ENCODE measurements around the gene KMT2C. TPM values are rescaled to one million over a fixed set of nuclear protein-coding genes. Genes with fewer than 3 reads are reported as not detected.

KMT2C gene
- total and polyA plus RNA-seq, 2 of the 8 experiments (the other 6 are each of a cell fraction or from before 2014, with no cell fraction given), result 9.1 to 40.8 TPM

- POLR2A ChIA-PET (ENCODE audit: partially characterized antibody), result no interaction called here
- H3K4me2 ChIP-seq (ENCODE audit: insufficient read depth in 1 of 2, low read depth in 2 of 2, low read length in 2 of 2), result no peak overlapping the region
- H3K23me2 ChIP-seq (ENCODE audit: low read depth, low read length), result no peaks in the 10 kb centered on the region
- no peak overlapping the region for H2BK12ac ChIP-seq (ENCODE audit: low read depth, low read length)
- no peak overlapping the region for H3K23ac ChIP-seq (ENCODE audit: insufficient read length)
- H3K79me1 ChIP-seq (ENCODE audit: low read depth, low read length), result no peaks in the 10 kb centered on the region
- peaks cover 2% of the 10 kb centered on the region in 2 experiments for H4K20me1 ChIP-seq (replicated peaks in 1 of 2; ENCODE audit: control insufficient read depth in 1 of 2, insufficient read depth in 2 of 2, low read length in 2 of 2)
- no peaks in the 10 kb centered on the region for H3K79me2 ChIP-seq (ENCODE audit: control insufficient read depth in 1 of 2, insufficient read depth in 2 of 2, low read length in 2 of 2)
- H3K56ac ChIP-seq (replicated peaks; ENCODE audit: insufficient read length, low read depth, low read length), result no peak overlapping the region
- no peak overlapping the region for H2BK20ac ChIP-seq (ENCODE audit: low read length)
- H3K18ac ChIP-seq (ENCODE audit: extremely low read depth, low read length), result no peak overlapping the region
- H3K27ac ChIP-seq (ENCODE audit: low read depth, low read length), result no peak overlapping the region
- no peaks in the 10 kb centered on the region; a peak in 1 of 7 replicates for H3K4me1 ChIP-seq (replicated peaks in 1 of 4; ENCODE audit: control insufficient read depth in 3 of 4, insufficient read depth in 4 of 4, low read length in 3 of 4)
- H3K36me3 ChIP-seq (ENCODE audit: control insufficient read depth in 2 of 4, insufficient read depth in 4 of 4, low read length in 3 of 4), result peaks cover 4 to 45% (median 33%) of the 10 kb centered on the region in 4 experiments; a peak in 7 of 8 replicates
- peaks cover 0 to 7% of the 10 kb centered on the region in 2 experiments; a peak in 2 of 4 replicates for H3K9me3 ChIP-seq (ENCODE audit: insufficient read depth in 2 of 2, low read depth in 1 of 2, low read length in 1 of 2)
- FAIRE-seq (no peak), DNase-seq (ENCODE audit: low read depth in 1 of 2, low spot score in 2 of 2) (no peak)
- no peak overlapping the region for H4K8ac ChIP-seq (ENCODE audit: extremely low read depth, insufficient read depth, low read length)
- H2AFZ ChIP-seq (ENCODE audit: low read length), result no peak overlapping the region
- no peak overlapping the region for H2AK5ac ChIP-seq (ENCODE audit: low read depth, low read length)
- H4K5ac ChIP-seq (ENCODE audit: insufficient read length, low read depth, low read length), result no peak overlapping the region
- H3K4ac ChIP-seq (replicated peaks; ENCODE audit: insufficient read length, low read depth, low read length), result no peak overlapping the region
- WGBS, 2 experiments (ENCODE audit: extremely low coverage in 1 of 2, insufficient coverage in 1 of 2, insufficient read length in 1 of 2, insufficient replicate concordance in 2 of 2, low coverage in 1 of 2, low lambda C conversion rate in 2 of 2, missing lambda C conversion rate in 1 of 2), result 83% methylated on average over 1 of the region's 1 CpG; no CpG with 5 or more reads in 1 of the 2 experiments
- no peak overlapping the region for H3K9ac ChIP-seq (replicated peaks in 1 of 4; ENCODE audit: extremely low read depth in 1 of 4, low read depth in 3 of 4, low read length in 3 of 4)
- no peak overlapping the region for H3K4me3 ChIP-seq (ENCODE audit: extremely low read depth in 1 of 4, insufficient read depth in 2 of 4, low read depth in 3 of 4, low read length in 4 of 4)
- H2BK15ac ChIP-seq (ENCODE audit: low read length), result no peak overlapping the region
- H2BK5ac ChIP-seq (ENCODE audit: low read depth, low read length), result no peak overlapping the region
- CTCF ChIA-PET (ENCODE audit: partially characterized antibody), result no interaction called here
- H4K91ac ChIP-seq (replicated peaks; ENCODE audit: insufficient read length, low read length), result no peak overlapping the region
- no peak overlapping the region for H2BK120ac ChIP-seq (replicated peaks; ENCODE audit: low read depth, low read length)
- no peak overlapping the region for H3K14ac ChIP-seq (ENCODE audit: insufficient read length)
- no peaks in the 10 kb centered on the region for H3K27me3 ChIP-seq (replicated peaks in 1 of 4; ENCODE audit: control insufficient read depth in 3 of 4, extremely low read depth in 1 of 4, insufficient read depth in 3 of 4, low read length in 3 of 4)
- TF ChIP-seq NRF1 (IDR thresholded peaks at IDR 0.05; ENCODE audit: low read depth, low read length) (no peak), HDAC6 (IDR thresholded peaks at IDR 0.05; ENCODE audit: low read depth, low read length) (no peak), CTBP2 (IDR thresholded peaks at IDR 0.05; ENCODE audit: borderline replicate concordance, insufficient read depth, insufficient read length, low read length) (no peak), YY1 (IDR thresholded peaks at IDR 0.05; ENCODE audit: low read depth, low read length) (no peak), FOSL1 (IDR thresholded peaks at IDR 0.05; ENCODE audit: insufficient read depth, low read depth, low read length) (no peak), GTF2F1 (IDR thresholded peaks at IDR 0.05; ENCODE audit: borderline replicate concordance, low read depth, low read length) (no peak), CBX8 (IDR thresholded peaks at IDR 0.05; ENCODE audit: borderline replicate concordance, low read depth, low read length) (no peak), SAP30 (IDR thresholded peaks at IDR 0.05; ENCODE audit: insufficient read depth, insufficient replicate concordance, low read length) (no peak), GABPA (IDR thresholded peaks at IDR 0.05; ENCODE audit: borderline replicate concordance, insufficient read depth, low read length) (no peak), POLR2AphosphoS5 (IDR thresholded peaks at IDR 0.05; ENCODE audit: low read depth, low read length) (no peak), CEBPB (IDR thresholded peaks at IDR 0.05; ENCODE audit: low read depth, low read length) (no peak), USF2 (IDR thresholded peaks at IDR 0.05; ENCODE audit: low read length) (no peak), TEAD4 (IDR thresholded peaks at IDR 0.05; ENCODE audit: low read depth, low read length) (no peak), JUND (IDR thresholded peaks at IDR 0.05; ENCODE audit: low read length) (no peak)
Observed at GRCh38 chr7:152122540-152122939, 313.3 kb downstream of the KMT2C start.

All from H1 (cell line).